ENCODE data around the gene CARD11. TPM values are rescaled to one million over a fixed set of nuclear protein-coding genes. Genes with fewer than 3 reads are reported as not detected.

The CARD11 gene
- total RNA-seq, 1 experiment from 2014 or later = 0.57 TPM

- H3K4me2 ChIP-seq (ENCODE audit: low read length) = no peak overlapping the region
- H3K79me2 ChIP-seq (ENCODE audit: insufficient read depth, low read length) = no peaks in the 10 kb centered on the region
- H2AFZ ChIP-seq (ENCODE audit: low read depth, low read length, poor library complexity, severe bottlenecking) = no peak overlapping the region
- H3K27me3 ChIP-seq (ENCODE audit: insufficient read depth, low read length) = no peaks in the 10 kb centered on the region
- H3K27ac ChIP-seq (ENCODE audit: low read depth, low read length) = no peak overlapping the region
- intact Hi-C loops (cut with micrococcal nuclease) = no loop called here
- H3K9me2 ChIP-seq (ENCODE audit: insufficient read depth) = no peaks in the 10 kb centered on the region
- DNase-seq (ENCODE audit: low read depth, low spot score) (no peak), ATAC-seq (no peak)
- H4K20me1 ChIP-seq (ENCODE audit: insufficient read depth) = no peaks in the 10 kb centered on the region
- H3K9me3 ChIP-seq (ENCODE audit: control insufficient read depth in 1 of 2, insufficient read depth in 1 of 2, low read depth in 1 of 2, low read length in 2 of 2) = no peaks in the 10 kb centered on the region
- TF ChIP-seq FOSL1 (IDR thresholded peaks at IDR 0.05; ENCODE audit: low read depth) = no peak
- no peak overlapping the region for H3K4me3 ChIP-seq (replicated peaks in 1 of 2; ENCODE audit: low read depth in 1 of 2, low read length in 2 of 2)
- H3K4me1 ChIP-seq (ENCODE audit: control insufficient read depth in 1 of 2, insufficient read depth in 2 of 2, low read length in 2 of 2) = no peaks in the 10 kb centered on the region
- no peak overlapping the region for H3K9ac ChIP-seq (ENCODE audit: low read length)
- BruUV-seq (replicated peaks) = no TSS peak
- ChIA-PET CTCF (no interaction called here), RAD21 (ENCODE audit: low non-redundant PET in 1 of 2, low total read pairs in 2 of 2, uncharacterized antibody in 2 of 2, unreplicated experiment in 2 of 2) (no interaction called here), POLR2A (no interaction called here)
- H3K36me3 ChIP-seq (ENCODE audit: control insufficient read depth in 1 of 2, insufficient read depth in 2 of 2, low read length in 2 of 2) = no peaks in the 10 kb centered on the region
Observed at GRCh38 chr7:2981103-2981480, 62.6 kb downstream of the CARD11 start.

GRCh38 chr7:2980401-2981102 is 63.1 kb downstream of the CARD11 start:
- H3K9me3 ChIP-seq (ENCODE audit: control insufficient read depth in 1 of 2, insufficient read depth in 1 of 2, low read depth in 1 of 2, low read length in 2 of 2) = no peaks in the 10 kb centered on the region
- no peak overlapping the region for H2AFZ ChIP-seq (ENCODE audit: low read depth, low read length, poor library complexity, severe bottlenecking)
- POLR2A ChIA-PET = no interaction called here
- H3K27me3 ChIP-seq (ENCODE audit: insufficient read depth, low read length) = no peaks in the 10 kb centered on the region
- CTCF ChIA-PET = no interaction called here
- no peak overlapping the region for H3K4me2 ChIP-seq (ENCODE audit: low read length)
- H4K20me1 ChIP-seq (ENCODE audit: insufficient read depth) = no peaks in the 10 kb centered on the region
- no peaks in the 10 kb centered on the region for H3K9me2 ChIP-seq (ENCODE audit: insufficient read depth)
- H3K9ac ChIP-seq (ENCODE audit: low read length) = no peak overlapping the region
- H3K4me1 ChIP-seq (ENCODE audit: control insufficient read depth in 1 of 2, insufficient read depth in 2 of 2, low read length in 2 of 2) = no peaks in the 10 kb centered on the region
- RAD21 ChIA-PET (ENCODE audit: low non-redundant PET in 1 of 2, low total read pairs in 2 of 2, uncharacterized antibody in 2 of 2, unreplicated experiment in 2 of 2) = interaction anchor here in 1 of 2 experiments (1.0 kb wide), 1 partner anchor 93 kb away, joined by 4 read pairs; no protein-coding TSS in a partner anchor
- H3K4me3 ChIP-seq (replicated peaks in 1 of 2; ENCODE audit: low read depth in 1 of 2, low read length in 2 of 2) = no peak overlapping the region
- no peaks in the 10 kb centered on the region for H3K79me2 ChIP-seq (ENCODE audit: insufficient read depth, low read length)
- BruUV-seq (replicated peaks) = no TSS peak
- no peaks in the 10 kb centered on the region for H3K36me3 ChIP-seq (ENCODE audit: control insufficient read depth in 1 of 2, insufficient read depth in 2 of 2, low read length in 2 of 2)
- intact Hi-C loops (cut with micrococcal nuclease) = no loop called here
- H3K27ac ChIP-seq (ENCODE audit: low read depth, low read length) = no peak overlapping the region
- DNase-seq (ENCODE audit: low read depth, low spot score) (no peak), ATAC-seq (no peak)
- TF ChIP-seq EGR1 (IDR thresholded peaks at IDR 0.05; ENCODE audit: low read depth) (no peak), TCF7L2 (IDR thresholded peaks at IDR 0.05; ENCODE audit: borderline replicate concordance, extremely low read depth, insufficient read depth, insufficient read length) (no peak), ELF1 (IDR thresholded peaks at IDR 0.05; ENCODE audit: borderline replicate concordance, low read depth) (no peak), JUND (IDR thresholded peaks at IDR 0.05) (no peak), POLR2A (IDR thresholded peaks at IDR 0.05; ENCODE audit: borderline replicate concordance, extremely low read depth, insufficient read depth, insufficient read length) (no peak), YY1 (IDR thresholded peaks at IDR 0.05; ENCODE audit: extremely low read depth, insufficient replicate concordance, low read depth, low read length) (no peak), ZFX (IDR thresholded peaks at IDR 0.05) (no peak), ZBTB33 (IDR thresholded peaks at IDR 0.05; ENCODE audit: extremely low read depth, insufficient replicate concordance, low read length) (no peak), CBX3 (IDR thresholded peaks at IDR 0.05; ENCODE audit: low read depth) (no peak), ZNF274 (IDR thresholded peaks at IDR 0.05; ENCODE audit: low read depth, low read length) (no peak), ATF3 (IDR thresholded peaks at IDR 0.05) (no peak), REST (IDR thresholded peaks at IDR 0.05; ENCODE audit: low read depth) (no peak)
